ENCODE data around the gene CYTH3.
"Not testable (repeated sequence)": the region's sequence is repeated elsewhere in the genome, so short reads cannot be mapped to it uniquely, and the experiment has no call there.

CYTH3 gene

DNA sequence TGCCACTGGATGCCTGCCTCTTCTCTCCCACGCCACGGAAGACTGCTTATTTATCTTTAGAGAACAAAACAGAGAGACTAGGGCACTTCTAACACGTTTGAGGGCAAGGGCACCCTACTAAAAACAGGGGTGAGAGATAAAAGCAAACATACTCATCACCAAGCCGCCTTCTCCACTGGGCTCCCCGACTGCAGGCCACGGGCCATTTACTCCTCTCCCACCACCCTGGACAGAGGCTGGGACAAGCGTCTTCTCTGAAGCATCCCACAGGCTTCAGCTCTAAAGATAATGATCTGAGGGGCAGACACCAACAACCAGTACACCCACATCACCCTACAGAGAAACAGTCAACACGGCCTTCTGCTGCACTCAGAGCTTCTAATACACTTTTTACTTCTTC is 78.7 kb downstream of the CYTH3 start:
- no peak for DNase-seq (ENCODE audit: low read depth)

- DNase-seq (ENCODE audit: low read depth): not testable (repeated sequence)
Observed at GRCh38 chr7:6190563-6190962, 81.9 kb downstream of the CYTH3 start.

DNA sequence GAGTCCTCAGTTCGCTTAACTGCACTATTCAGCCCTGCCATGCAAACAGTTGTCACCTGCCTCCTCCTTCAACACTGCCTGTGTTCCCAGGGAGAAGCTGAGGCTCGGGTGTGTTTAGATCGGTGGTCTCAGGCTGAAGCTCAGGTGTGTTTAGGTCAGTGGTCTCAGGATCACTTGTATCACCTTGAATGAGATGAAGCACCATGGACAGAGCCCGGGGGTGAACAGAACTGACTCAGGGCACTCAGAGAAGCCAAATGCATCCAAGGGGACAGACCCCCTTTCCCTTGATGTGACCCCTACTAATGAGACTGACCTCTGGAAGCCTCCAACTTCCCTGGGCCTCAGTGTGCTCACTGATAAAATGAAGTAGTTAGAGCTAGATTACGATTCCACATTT is 84.0 kb downstream of the CYTH3 start:
- no peak for DNase-seq (ENCODE audit: low read depth)

- no peak for DNase-seq (ENCODE audit: low read depth)
Observed at GRCh38 chr7:6186577-6186976, 85.8 kb downstream of the CYTH3 start.

- DNase-seq (ENCODE audit: low read depth): no peak
Observed at GRCh38 chr7:6182993-6183392, 89.4 kb downstream of the CYTH3 start.

- DNase-seq (ENCODE audit: low read depth): no peak
Observed at GRCh38 chr7:6181136-6181535, 91.3 kb downstream of the CYTH3 start.

GRCh38 chr7:6180344-6180725 is 92.1 kb downstream of the CYTH3 start:
- DNase-seq (ENCODE audit: low read depth): no peak

- no peak for DNase-seq (ENCODE audit: low read depth)
Observed at GRCh38 chr7:6179620-6180343, 92.6 kb downstream of the CYTH3 start.

DNA sequence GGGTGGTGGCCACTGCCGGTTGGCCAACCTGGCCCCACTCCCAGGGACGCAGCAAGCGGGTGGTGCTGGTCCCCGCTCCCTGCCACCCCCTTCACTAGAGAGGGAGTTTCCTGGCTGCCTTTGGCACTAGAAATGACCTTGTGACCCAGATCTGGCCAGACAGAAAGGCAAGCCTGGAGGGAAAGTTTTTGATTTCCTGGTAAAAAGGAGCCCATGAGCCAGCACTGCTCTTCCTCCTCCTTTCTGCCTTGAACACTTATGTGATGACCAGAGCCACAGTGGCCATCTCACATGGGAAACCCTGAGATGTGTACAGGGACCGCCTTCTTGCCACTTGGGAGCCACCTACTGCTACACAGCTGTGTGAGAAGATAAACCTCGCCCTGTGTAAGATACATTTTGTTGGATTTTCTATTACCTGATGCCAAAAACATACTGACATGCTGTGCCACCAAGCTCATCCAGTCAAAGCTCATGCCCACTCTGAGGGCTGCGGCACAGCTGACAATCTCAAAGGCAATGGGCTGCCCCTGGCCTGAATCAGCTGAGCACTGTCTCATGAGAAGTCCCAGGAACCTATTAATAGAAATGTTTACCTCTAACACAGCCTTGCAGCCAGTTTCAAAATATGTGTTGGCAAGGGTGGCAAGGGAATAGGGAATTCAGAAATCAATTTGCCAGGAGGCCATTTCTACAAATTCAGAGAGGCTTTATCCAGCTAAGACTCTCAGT is 94.0 kb downstream of the CYTH3 start:
- no peak for DNase-seq (ENCODE audit: low read depth)

DNA sequence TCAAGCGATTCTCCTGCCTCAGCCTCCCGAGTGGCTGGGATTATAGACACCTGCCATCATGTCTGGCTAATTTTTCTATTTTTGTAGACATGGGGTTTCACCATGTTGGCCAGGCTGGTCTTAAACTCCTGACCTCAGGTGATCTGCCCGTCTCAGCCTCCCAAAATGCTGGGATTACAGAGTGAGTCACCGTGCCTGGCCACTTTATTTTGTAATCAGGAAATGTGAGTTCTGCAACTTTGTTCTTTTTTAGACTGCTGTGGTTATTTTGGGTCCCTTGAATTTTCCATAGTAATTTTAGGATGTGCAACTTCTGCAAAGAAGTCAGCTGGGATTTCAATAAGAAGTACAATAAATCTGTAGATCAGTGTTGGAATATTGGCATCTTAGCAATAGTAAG is 96.8 kb downstream of the CYTH3 start:
- DNase-seq (ENCODE audit: low read depth): no peak

DNA sequence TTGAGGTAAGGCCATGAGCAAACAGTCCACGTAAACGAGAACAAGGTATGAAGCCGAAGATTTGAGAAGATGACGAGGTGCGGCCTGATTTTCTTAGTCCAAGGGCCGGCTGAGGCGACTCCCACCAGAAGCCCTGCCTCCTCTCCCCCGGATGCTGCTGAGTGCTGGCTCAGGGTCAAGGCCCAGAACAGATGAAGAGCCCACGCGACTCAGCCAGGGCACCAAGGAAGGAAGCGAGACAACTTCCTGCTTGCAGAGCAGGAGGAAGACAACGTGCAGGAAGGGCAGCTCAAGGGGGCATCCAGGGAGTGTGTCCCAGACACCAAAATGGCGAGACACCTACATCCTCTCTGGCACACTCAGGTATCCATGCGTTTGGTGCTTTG is 99.5 kb downstream of the CYTH3 start:
- DNase-seq (ENCODE audit: low read depth): no peak

- DNase-seq (ENCODE audit: low read depth): no peak
Observed at GRCh38 chr7:6172224-6172909, 100.1 kb downstream of the CYTH3 start.

- DNase-seq (ENCODE audit: low read depth): no peak
Observed at GRCh38 chr7:6171532-6172223, 100.7 kb downstream of the CYTH3 start.

- no peak for DNase-seq (ENCODE audit: low read depth)
Observed at GRCh38 chr7:6170571-6171531, 101.6 kb downstream of the CYTH3 start.

DNA sequence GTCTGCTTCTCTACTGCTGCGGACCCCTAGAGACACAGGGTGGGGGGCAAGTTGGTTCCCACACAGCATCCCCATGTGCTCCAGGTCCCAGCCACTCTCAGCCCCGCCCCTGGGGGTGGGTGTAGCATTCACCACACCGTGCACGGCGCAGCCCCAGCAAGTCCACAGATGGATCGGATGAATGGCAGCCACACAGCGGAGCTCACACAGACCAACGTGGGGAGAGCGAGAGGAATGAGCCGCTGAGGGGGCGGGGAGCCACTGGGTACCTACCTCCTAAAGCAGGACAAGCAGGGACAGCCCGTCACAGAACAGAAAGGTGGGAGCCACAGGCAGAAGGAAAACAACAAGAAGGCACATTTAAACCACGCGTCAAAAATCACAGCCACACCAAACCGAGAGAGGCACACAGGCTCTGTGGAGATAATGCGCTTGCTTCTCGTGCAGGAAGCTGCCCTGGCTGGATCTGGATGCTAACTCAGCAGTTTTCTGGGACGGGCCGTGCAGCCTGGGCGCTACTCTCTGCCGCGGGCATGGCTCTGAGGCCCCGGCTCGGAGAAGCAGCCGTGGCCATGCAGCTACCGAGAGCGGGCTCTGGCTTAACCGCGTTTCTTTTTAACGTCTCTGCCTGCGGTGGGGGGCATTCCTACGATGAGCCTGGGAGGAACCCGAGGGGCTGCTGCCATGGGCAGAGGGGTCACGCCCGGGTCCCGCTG is 102.5 kb downstream of the CYTH3 start:
- no peak for DNase-seq (ENCODE audit: low read depth)

- DNase-seq (ENCODE audit: low read depth): no peak
Observed at GRCh38 chr7:6168477-6168868, 104.0 kb downstream of the CYTH3 start.

- no peak for DNase-seq (ENCODE audit: low read depth)
Observed at GRCh38 chr7:6167587-6168476, 104.6 kb downstream of the CYTH3 start.

DNA sequence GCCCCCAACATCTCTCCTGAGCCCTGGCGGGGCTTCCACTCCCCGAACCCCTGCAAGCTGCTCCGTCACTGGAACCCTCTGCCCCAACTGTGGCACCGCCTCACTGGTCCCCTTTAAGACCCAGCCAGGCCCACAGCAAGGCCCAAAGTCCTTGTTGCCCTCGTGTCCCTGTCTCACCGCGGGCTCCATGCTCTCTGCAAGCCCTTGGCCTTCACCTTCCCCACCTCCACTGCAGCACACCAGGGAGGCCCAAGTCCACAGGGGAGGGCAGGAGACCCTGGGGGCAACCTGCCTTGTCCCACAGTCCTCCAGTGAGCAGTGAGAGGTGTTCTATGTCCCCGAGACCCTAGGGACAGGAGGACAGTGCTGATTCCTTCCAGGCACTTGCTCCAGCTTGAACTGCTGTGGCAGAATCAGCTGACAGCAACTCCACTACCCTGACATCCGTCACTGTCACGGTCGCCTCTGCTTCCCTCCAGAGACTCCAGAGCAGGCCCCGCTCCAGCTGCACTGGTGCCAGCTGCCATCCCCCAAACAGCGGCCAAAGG is 105.3 kb downstream of the CYTH3 start:
- no peak for DNase-seq (ENCODE audit: low read depth)

GRCh38 chr7:6166443-6166891 is 106.0 kb downstream of the CYTH3 start:
- no peak for DNase-seq (ENCODE audit: low read depth)
